OCI-LY3 (cell line): Measurements from ENCODE around the gene IL36B.
A peak's percentile ranks its signal among the peaks of the same experiment; 100 is the strongest.

Source experiments
- H2AFZ ChIP-seq: fragments of 200-600, 300-600 bp; shearing (Covaris generic); 2 replicates; pipeline ENCODE4 v1.6.0; 2014; ENCODE audit warnings: antibody characterized with exemption, low read depth, low read length
- H3K27ac ChIP-seq: fragments of 200-600, 300-600 bp; sonication (generic); 2 replicates; pipeline ENCODE4 v1.5.1; 2014; ENCODE audit warnings: mild to moderate bottlenecking, low read length, moderate library complexity, mixed read lengths
- H3K27me3 ChIP-seq: fragments of 200-600, 300-600 bp; sonication (generic); 2 replicates; pipeline ENCODE4 v1.6.1; 2014; ENCODE audit warnings: low read depth, low read length, mixed read lengths
- H3K36me3 ChIP-seq: fragments of 200-600, 300-600 bp; sonication (generic); replicated peaks from 2 replicates; pipeline ENCODE3; 2014; ENCODE audit warnings: low read depth, low read length, mixed read lengths
- H3K4me1 ChIP-seq: fragments of 300-600, 200-600 bp; sonication (generic); 2 replicates; pipeline ENCODE4 v1.6.1; 2014; ENCODE audit warnings: low read length, mixed read lengths
- H3K4me2 ChIP-seq: fragments of 200-600, 300-600 bp; sonication (generic); 2 replicates; pipeline ENCODE4 v1.6.1; 2014; ENCODE audit warnings: low read length, mixed read lengths
- H3K4me3 ChIP-seq: fragments of 300-600, 200-600 bp; sonication (generic); 2 replicates; pipeline ENCODE4 v1.5.1; 2014; ENCODE audit warnings: antibody characterized with exemption, mild to moderate bottlenecking, low read length, moderate library complexity
- H3K79me2 ChIP-seq: fragments of 300-600, 200-600 bp; shearing (Covaris generic); 2 replicates; pipeline ENCODE4 v1.6.1; 2014; ENCODE audit warnings: mild to moderate bottlenecking, low read length, mixed read lengths
- H3K9ac ChIP-seq: fragments of 300-600, 200-600 bp; shearing (Covaris generic); 2 replicates; pipeline ENCODE4 v1.6.0; 2014; ENCODE audit warnings: mild to moderate bottlenecking, low read length, moderate library complexity
- H3K9me3 ChIP-seq: fragments of 200-600, 300-600 bp; shearing (Covaris generic); 2 replicates; pipeline ENCODE4 v1.6.1; 2014; ENCODE audit warnings: low read length, mixed read lengths; ENCODE audit not compliant: insufficient read depth
- H4K20me1 ChIP-seq: fragments of 200-600, 300-600 bp; sonication (generic); 2 replicates; pipeline ENCODE4 v1.6.1; 2016; ENCODE audit warnings: low read length, mixed read lengths; ENCODE audit not compliant: insufficient read depth
- EZH2phosphoT487 ChIP-seq: fragments of 200-600 bp; shearing (Covaris generic); IDR thresholded peaks from 2 replicates; pipeline ENCODE4 v1.6.1; 2018; ENCODE audit warnings: antibody characterized with exemption, mixed run types, low read depth
- TF ChIP-seq, protein P1 (sequence below): fragments of 200-600, 300-600 bp; sonication (generic); IDR thresholded peaks from 2 replicates; pipeline ENCODE4 v1.5.1; 2014; ENCODE audit warnings: antibody characterized with exemption, low read length, low read depth

IL36B gene

DNA sequence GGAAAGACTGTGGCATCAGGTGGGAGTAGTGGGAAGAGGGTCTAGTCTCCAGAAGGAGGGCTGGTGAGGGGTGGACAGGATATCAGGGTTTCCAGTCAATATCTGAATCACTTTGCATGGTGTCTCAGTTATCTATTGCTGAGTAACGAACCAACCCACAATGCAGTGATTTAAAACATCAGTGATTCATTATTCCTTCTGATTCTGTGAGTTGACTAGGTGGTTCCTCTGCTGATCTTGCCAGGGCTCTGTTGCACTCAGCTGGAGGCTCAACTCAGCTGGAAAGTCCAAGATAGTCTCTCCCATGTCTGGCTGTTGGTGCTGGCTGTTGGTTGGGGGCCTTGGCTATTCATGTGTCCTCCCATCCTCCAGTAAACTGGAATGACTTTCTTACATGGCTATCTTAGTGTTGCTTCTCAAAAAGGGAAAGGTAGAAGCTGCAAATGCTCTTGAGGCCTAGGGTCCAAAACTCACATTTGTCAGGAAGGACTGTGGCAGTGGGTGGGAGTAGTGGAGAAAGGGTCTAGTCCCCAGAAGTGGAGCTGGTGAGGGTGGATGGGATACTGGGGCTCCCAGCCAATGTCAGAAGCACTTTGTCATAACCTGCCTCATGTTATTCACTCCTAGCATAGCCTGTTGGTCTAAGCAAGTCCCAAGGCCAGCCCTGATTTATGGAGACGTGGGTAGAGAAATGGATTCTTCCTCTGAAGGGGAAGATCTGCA, 29.0 kb upstream of the IL36B start:
- Histone ChIP-seq H3K79me2 (no peaks in the 10 kb centered on the region), H3K27ac (no peak overlapping the region), H3K4me3 (no peak overlapping the region), H3K4me1 (peaks cover 15% of the 10 kb centered on the region), H3K4me2 (no peak overlapping the region), H3K9me3 (no peaks in the 10 kb centered on the region), H3K36me3 (no peaks in the 10 kb centered on the region), H3K9ac (no peak overlapping the region), H3K27me3 (peaks cover 24% of the 10 kb centered on the region), H4K20me1 (no peaks in the 10 kb centered on the region), H2AFZ (no peak overlapping the region)
- TF ChIP-seq EZH2phosphoT487: no peak
- TF ChIP-seq, protein P1, sequence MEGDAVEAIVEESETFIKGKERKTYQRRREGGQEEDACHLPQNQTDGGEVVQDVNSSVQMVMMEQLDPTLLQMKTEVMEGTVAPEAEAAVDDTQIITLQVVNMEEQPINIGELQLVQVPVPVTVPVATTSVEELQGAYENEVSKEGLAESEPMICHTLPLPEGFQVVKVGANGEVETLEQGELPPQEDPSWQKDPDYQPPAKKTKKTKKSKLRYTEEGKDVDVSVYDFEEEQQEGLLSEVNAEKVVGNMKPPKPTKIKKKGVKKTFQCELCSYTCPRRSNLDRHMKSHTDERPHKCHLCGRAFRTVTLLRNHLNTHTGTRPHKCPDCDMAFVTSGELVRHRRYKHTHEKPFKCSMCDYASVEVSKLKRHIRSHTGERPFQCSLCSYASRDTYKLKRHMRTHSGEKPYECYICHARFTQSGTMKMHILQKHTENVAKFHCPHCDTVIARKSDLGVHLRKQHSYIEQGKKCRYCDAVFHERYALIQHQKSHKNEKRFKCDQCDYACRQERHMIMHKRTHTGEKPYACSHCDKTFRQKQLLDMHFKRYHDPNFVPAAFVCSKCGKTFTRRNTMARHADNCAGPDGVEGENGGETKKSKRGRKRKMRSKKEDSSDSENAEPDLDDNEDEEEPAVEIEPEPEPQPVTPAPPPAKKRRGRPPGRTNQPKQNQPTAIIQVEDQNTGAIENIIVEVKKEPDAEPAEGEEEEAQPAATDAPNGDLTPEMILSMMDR: no peak

DNA sequence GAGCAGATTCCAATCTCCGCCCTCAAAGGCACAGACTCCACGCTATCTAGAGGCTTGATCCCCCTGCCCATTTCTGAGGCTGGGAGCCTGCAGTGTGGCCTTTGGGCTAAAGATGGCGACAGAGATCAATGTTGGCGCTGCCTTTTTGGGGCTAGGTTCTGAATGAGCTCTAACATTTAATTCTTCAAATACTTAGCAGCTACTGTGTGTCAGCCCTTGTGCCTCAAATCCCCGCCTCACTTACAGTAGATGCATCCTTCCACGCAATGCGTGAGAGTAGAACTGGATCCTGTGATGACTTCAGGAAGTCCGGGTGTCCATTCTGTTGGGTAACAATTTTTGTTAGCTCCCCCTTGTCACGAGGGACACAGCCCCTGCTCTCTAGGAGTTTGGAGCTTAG, 27.5 kb upstream of the IL36B start:
- H3K4me3 ChIP-seq: no peak overlapping the region
- peaks cover 29% of the 10 kb centered on the region for H3K27me3 ChIP-seq
- TF ChIP-seq EZH2phosphoT487: no peak
- TF ChIP-seq, protein P1: peak; percentile 96
- no peaks in the 10 kb centered on the region for H3K9me3 ChIP-seq
- H4K20me1 ChIP-seq: no peaks in the 10 kb centered on the region
- no peaks in the 10 kb centered on the region for H3K36me3 ChIP-seq
- no peaks in the 10 kb centered on the region for H3K79me2 ChIP-seq
- H3K4me2 ChIP-seq: peak overlapping the region; percentile 57
- H2AFZ ChIP-seq: peak overlapping the region; percentile 41; the same call in 1 of the 2 replicates
- H3K27ac ChIP-seq: no peak overlapping the region
- peaks cover 15% of the 10 kb centered on the region for H3K4me1 ChIP-seq
- H3K9ac ChIP-seq: no peak overlapping the region

DNA sequence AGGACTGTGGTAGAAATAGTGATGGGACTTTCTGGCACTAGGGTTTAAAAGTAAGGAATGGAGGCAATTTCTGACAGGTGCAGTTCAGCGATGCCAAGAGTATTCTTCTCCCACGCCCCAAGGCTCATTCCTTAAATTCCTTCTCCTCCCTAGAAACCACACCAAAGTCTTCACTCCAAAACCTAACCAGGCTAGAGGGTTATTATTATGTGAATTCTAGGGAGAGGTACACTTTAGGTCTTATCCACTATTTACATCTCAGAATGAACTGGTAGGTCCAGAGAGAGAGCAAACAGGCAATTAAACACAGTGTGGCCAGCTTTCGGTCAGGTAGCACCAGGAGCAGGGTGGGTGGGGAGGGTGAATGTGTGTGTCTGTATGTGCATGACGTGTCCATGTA, 26.5 kb upstream of the IL36B start:
- H2AFZ ChIP-seq: no peak overlapping the region
- H3K4me2 ChIP-seq: no peak overlapping the region
- no peaks in the 10 kb centered on the region for H3K79me2 ChIP-seq
- peaks cover 15% of the 10 kb centered on the region for H3K4me1 ChIP-seq
- TF ChIP-seq, protein P1: no peak
- no peak for TF ChIP-seq EZH2phosphoT487
- H3K9ac ChIP-seq: no peak overlapping the region
- H4K20me1 ChIP-seq: no peaks in the 10 kb centered on the region
- peaks cover 25% of the 10 kb centered on the region for H3K27me3 ChIP-seq
- no peak overlapping the region for H3K4me3 ChIP-seq
- H3K9me3 ChIP-seq: no peaks in the 10 kb centered on the region
- no peak overlapping the region for H3K27ac ChIP-seq
- H3K36me3 ChIP-seq: no peaks in the 10 kb centered on the region

DNA sequence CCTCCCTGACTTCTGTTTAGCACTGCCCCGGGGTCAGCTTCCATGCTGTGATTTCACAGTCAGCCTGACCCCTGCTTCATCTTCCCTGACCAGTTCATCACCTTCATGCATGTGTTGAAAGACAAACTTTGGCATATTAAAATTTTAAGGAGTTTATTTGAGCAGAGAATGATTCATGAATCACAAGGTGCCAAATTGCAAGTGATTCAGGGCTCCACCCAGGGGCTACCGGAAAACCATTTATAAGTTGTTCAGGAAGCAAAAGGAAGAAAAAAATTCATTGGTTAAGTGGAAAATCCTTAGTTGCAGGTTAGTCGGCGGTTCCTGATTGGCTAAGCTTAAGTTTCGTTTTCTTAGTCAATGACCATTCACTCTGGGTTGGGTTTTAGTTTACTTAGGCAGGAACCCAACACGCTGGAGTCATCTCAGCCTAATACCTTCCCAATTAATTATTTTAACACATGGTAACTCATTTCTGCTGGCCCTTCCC, 25.7 kb upstream of the IL36B start:
- H3K36me3 ChIP-seq: no peaks in the 10 kb centered on the region
- peaks cover 24% of the 10 kb centered on the region for H3K27me3 ChIP-seq
- H3K9me3 ChIP-seq: no peaks in the 10 kb centered on the region
- no peak overlapping the region for H3K4me2 ChIP-seq
- no peak overlapping the region for H3K9ac ChIP-seq
- no peaks in the 10 kb centered on the region for H4K20me1 ChIP-seq
- H2AFZ ChIP-seq: no peak overlapping the region
- H3K79me2 ChIP-seq: no peaks in the 10 kb centered on the region
- no peak overlapping the region for H3K4me3 ChIP-seq
- TF ChIP-seq, protein P1: no peak
- no peak for TF ChIP-seq EZH2phosphoT487
- peaks cover 12% of the 10 kb centered on the region for H3K4me1 ChIP-seq
- H3K27ac ChIP-seq: no peak overlapping the region
